H1 (cell line): ENCODE results near the gene ABHD2. TPM values are rescaled to one million over a fixed set of nuclear protein-coding genes. Genes with fewer than 3 reads are reported as not detected.

Experiments used
- CTCF ChIA-PET: fragments of 300-600 bp; sonication (Branson Sonifier 250); formaldehyde crosslinking; loops from one replicate; lab custom pipeline; 2021; ENCODE audit not compliant: partially characterized antibody; lab: Charles Lee
- POLR2A ChIA-PET: fragments of 300-600 bp; sonication (Branson Sonifier 250); formaldehyde crosslinking; loops from one replicate; lab custom pipeline; 2021; ENCODE audit warnings: inconsistent platforms; ENCODE audit not compliant: partially characterized antibody; lab: Charles Lee
- DNase-seq, 2 experiments: peaks; one replicate each; pipeline versions ENCODE4 v3.0.0 to v3.0.0-alpha.2; 2010 to 2022; ENCODE audit warnings: low spot score in 2 of 2, low read depth in 1 of 2, mixed read lengths in 1 of 2
- FAIRE-seq: peaks from 2 replicates; lab custom pipeline; 2011; peaks lifted over from hg19 to GRCh38; lab: Jason Lieb, UNC
- H2AFZ ChIP-seq: 2 replicates; pipeline ENCODE4 v1.8.1; 2012; ENCODE audit warnings: low read length, inconsistent platforms
- H2AK5ac ChIP-seq: 2 replicates; pipeline ENCODE4 v1.6.1; 2013; ENCODE audit warnings: low read depth, low read length
- H2BK120ac ChIP-seq: replicated peaks from 2 replicates; pipeline ENCODE3; 2013; ENCODE audit warnings: low read depth, low read length, inconsistent platforms
- H2BK12ac ChIP-seq: 2 replicates; pipeline ENCODE4 v1.6.1; 2013; ENCODE audit warnings: low read depth, low read length
- H2BK15ac ChIP-seq: 2 replicates; pipeline ENCODE4 v1.6.1; 2013; ENCODE audit warnings: low read length
- H2BK20ac ChIP-seq: 2 replicates; pipeline ENCODE4 v1.6.1; 2013; ENCODE audit warnings: low read length
- H2BK5ac ChIP-seq: 2 replicates; pipeline ENCODE4 v1.6.1; 2013; ENCODE audit warnings: low read depth, low read length
- H3K14ac ChIP-seq: 2 replicates; pipeline ENCODE4 v1.6.1; 2013; ENCODE audit warnings: inconsistent platforms; ENCODE audit not compliant: insufficient read length
- H3K18ac ChIP-seq: 2 replicates; pipeline ENCODE4 v1.6.1; 2013; ENCODE audit warnings: low read length; ENCODE audit errors: extremely low read depth
- H3K23ac ChIP-seq: 2 replicates; pipeline ENCODE4 v1.6.1; 2013; ENCODE audit warnings: inconsistent platforms; ENCODE audit not compliant: insufficient read length
- H3K23me2 ChIP-seq: 2 replicates; pipeline ENCODE4 v1.6.1; 2013; ENCODE audit warnings: low read depth, low read length
- H3K27ac ChIP-seq: 2 replicates; pipeline ENCODE4 v1.6.1; 2011; ENCODE audit warnings: low read depth, low read length, inconsistent platforms
- H3K27me3 ChIP-seq, 4 experiments: replicated peaks in 1 of 4; 1 replicate in 1 of 4; 2 replicates in 3 of 4; pipeline versions ENCODE4 v1.6.1 to v1.8.1; 2011 to 2013; ENCODE audit warnings: low read length in 3 of 4, mild to moderate bottlenecking in 3 of 4, inconsistent platforms in 2 of 4, mixed read lengths in 2 of 4, moderate library complexity in 1 of 4; ENCODE audit not compliant: control insufficient read depth in 3 of 4, insufficient read depth in 3 of 4; ENCODE audit errors: extremely low read depth in 1 of 4
- H3K36me3 ChIP-seq, 4 experiments: 2 replicates each; pipeline versions ENCODE4 v1.6.1 to v1.8.1; 2011 to 2013; ENCODE audit warnings: mild to moderate bottlenecking in 4 of 4, low read length in 3 of 4, moderate library complexity in 2 of 4, control low read depth in 1 of 4, inconsistent platforms in 1 of 4; ENCODE audit not compliant: insufficient read depth in 4 of 4, control insufficient read depth in 2 of 4
- H3K4ac ChIP-seq: replicated peaks from 2 replicates; pipeline ENCODE3; 2013; ENCODE audit warnings: low read length, low read depth, mixed read lengths, inconsistent platforms; ENCODE audit not compliant: insufficient read length
- H3K4me1 ChIP-seq, 4 experiments: replicated peaks in 1 of 4; 1 replicate in 1 of 4; 2 replicates in 3 of 4; pipeline versions ENCODE4 v1.6.1 to v1.8.1; 2011 to 2013; ENCODE audit warnings: low read length in 3 of 4, inconsistent platforms in 2 of 4, mixed read lengths in 1 of 4; ENCODE audit not compliant: insufficient read depth in 4 of 4, control insufficient read depth in 3 of 4
- H3K4me2 ChIP-seq, 2 experiments: 2 replicates each; pipeline versions ENCODE4 v1.6.1 to v1.8.1; 2011 to 2013; ENCODE audit warnings: low read depth in 2 of 2, low read length in 2 of 2, control low read depth in 1 of 2, inconsistent platforms in 1 of 2, mild to moderate bottlenecking in 1 of 2; ENCODE audit not compliant: insufficient read depth in 1 of 2
- H3K4me3 ChIP-seq, 4 experiments: fragments of 200-600, 300-600 bp in 1 of 4; sonication (generic), shearing (Covaris generic), sonication (Bioruptor Twin) in 1 of 4; 2 replicates each; pipeline versions ENCODE4 v1.5.1 to v1.8.1; 2011 to 2016; ENCODE audit warnings: low read length in 4 of 4, low read depth in 3 of 4, control low read depth in 2 of 4, inconsistent platforms in 2 of 4, mild to moderate bottlenecking in 2 of 4, mixed read lengths in 1 of 4, moderate library complexity in 1 of 4; ENCODE audit not compliant: insufficient read depth in 2 of 4; ENCODE audit errors: extremely low read depth in 1 of 4
- H3K56ac ChIP-seq: replicated peaks from 2 replicates; pipeline ENCODE3; 2013; ENCODE audit warnings: low read depth, mild to moderate bottlenecking, mixed read lengths, low read length, inconsistent platforms; ENCODE audit not compliant: insufficient read length
- H3K79me1 ChIP-seq: 2 replicates; pipeline ENCODE4 v1.6.1; 2013; ENCODE audit warnings: low read depth, low read length, control low read depth
- H3K79me2 ChIP-seq, 2 experiments: 2 replicates each; pipeline versions ENCODE4 v1.6.1 to v1.8.1; 2012 to 2013; ENCODE audit warnings: low read length in 2 of 2, mild to moderate bottlenecking in 2 of 2, inconsistent platforms in 1 of 2; ENCODE audit not compliant: insufficient read depth in 2 of 2, control insufficient read depth in 1 of 2
- H3K9ac ChIP-seq, 4 experiments: replicated peaks in 1 of 4; 1 replicate in 1 of 4; 2 replicates in 3 of 4; pipeline versions ENCODE4 v1.6.1 to v1.8.1; 2011 to 2013; ENCODE audit warnings: low read depth in 3 of 4, low read length in 3 of 4, control low read depth in 2 of 4, mild to moderate bottlenecking in 2 of 4, moderate library complexity in 2 of 4, inconsistent platforms in 1 of 4; ENCODE audit errors: extremely low read depth in 1 of 4
- H3K9me3 ChIP-seq, 2 experiments: 2 replicates each; pipeline versions ENCODE4 v1.6.1 to v1.8.1; 2012 to 2013; ENCODE audit warnings: mild to moderate bottlenecking in 2 of 2, moderate library complexity in 2 of 2, control low read depth in 1 of 2, inconsistent platforms in 1 of 2, low read depth in 1 of 2, low read length in 1 of 2, mixed read lengths in 1 of 2; ENCODE audit not compliant: insufficient read depth in 2 of 2
- H4K20me1 ChIP-seq, 2 experiments: replicated peaks in 1 of 2; 2 replicates each; pipeline versions ENCODE3 to v1.8.1; 2011 to 2013; ENCODE audit warnings: inconsistent platforms in 2 of 2, low read length in 2 of 2, mild to moderate bottlenecking in 1 of 2; ENCODE audit not compliant: insufficient read depth in 2 of 2, control insufficient read depth in 1 of 2
- H4K5ac ChIP-seq: 2 replicates; pipeline ENCODE4 v1.6.1; 2013; ENCODE audit warnings: low read length, low read depth, mixed read lengths, inconsistent platforms; ENCODE audit not compliant: insufficient read length
- H4K8ac ChIP-seq: 2 replicates; pipeline ENCODE4 v1.8.0; 2013; ENCODE audit warnings: mild to moderate bottlenecking, moderate library complexity, low read length, inconsistent platforms; ENCODE audit not compliant: insufficient read depth; ENCODE audit errors: extremely low read depth
- H4K91ac ChIP-seq: replicated peaks from 2 replicates; pipeline ENCODE3; 2013; ENCODE audit warnings: low read length, mixed read lengths, inconsistent platforms; ENCODE audit not compliant: insufficient read length
- ATF2 ChIP-seq: IDR thresholded peaks from 2 replicates; pipeline ENCODE4 v1.6.1; 2012; ENCODE audit warnings: low read length, inconsistent platforms
- CHD2 ChIP-seq: IDR thresholded peaks from 2 replicates; pipeline ENCODE4 v1.6.1; 2012; ENCODE audit warnings: low read length, improper control_type of control experiment
- FOSL1 ChIP-seq: IDR thresholded peaks from 2 replicates; pipeline ENCODE4 v1.6.1; 2011; ENCODE audit warnings: mild to moderate bottlenecking, low read depth, low read length, moderate library complexity; ENCODE audit not compliant: insufficient read depth
- HDAC6 ChIP-seq: IDR thresholded peaks from one replicate; pipeline ENCODE4 v1.7.1; 2012; ENCODE audit warnings: low read depth, mild to moderate bottlenecking, inconsistent platforms, low read length, moderate library complexity
- KDM4A ChIP-seq: IDR thresholded peaks from one replicate; pipeline ENCODE4 v1.7.1; 2012; ENCODE audit warnings: low read depth, mild to moderate bottlenecking, moderate library complexity, low read length, inconsistent platforms; ENCODE audit not compliant: severe bottlenecking
- PHF8 ChIP-seq: fragments of 200-600 bp; sonication (generic); conservative IDR thresholded peaks from 2 replicates; pipeline ENCODE4 v1.7.1; 2012; ENCODE audit warnings: low read depth, mild to moderate bottlenecking, inconsistent platforms, low read length, moderate library complexity
- POU5F1 ChIP-seq: IDR thresholded peaks from 2 replicates; pipeline ENCODE4 v1.6.1; 2011; ENCODE audit warnings: low read depth, mild to moderate bottlenecking, low read length, moderate library complexity
- TAF7 ChIP-seq: optimal IDR thresholded peaks from 2 replicates; pipeline ENCODE3; 2011; ENCODE audit warnings: low read depth, mild to moderate bottlenecking, inconsistent platforms, low read length, moderate library complexity, borderline replicate concordance
- TCF12 ChIP-seq: IDR thresholded peaks from 2 replicates; pipeline ENCODE4 v1.6.1; 2011; ENCODE audit warnings: low read depth, mild to moderate bottlenecking, low read length
- YY1 ChIP-seq: IDR thresholded peaks from 2 replicates; pipeline ENCODE4 v1.6.1; 2011; ENCODE audit warnings: low read depth, mild to moderate bottlenecking, low read length
- ZNF274 ChIP-seq: IDR thresholded peaks from 2 replicates; pipeline ENCODE4 v1.7.0; 2012; ENCODE audit warnings: low read length, borderline replicate concordance; ENCODE audit errors: extremely low read depth
- WGBS, 2 experiments: shearing (Covaris generic) in 1 of 2; methylation state at CpG; one replicate each; pipeline versions ENCODE4 v1.1.6 to v1.1.7; 2013 to 2015; ENCODE audit warnings: low lambda C conversion rate in 2 of 2, mixed read lengths in 2 of 2, inconsistent platforms in 1 of 2, low coverage in 1 of 2, missing lambda C conversion rate in 1 of 2; ENCODE audit not compliant: insufficient replicate concordance in 2 of 2, insufficient coverage in 1 of 2, insufficient read length in 1 of 2; ENCODE audit errors: extremely low coverage in 1 of 2, missing lambda C conversion rate in 1 of 2; 5-methylcytosine and 5-hydroxymethylcytosine counted together
- polyA plus RNA-seq, 7 experiments: library from polyadenylated mRNA; depleted of rRNA in 3 of 7; stranded (reverse) in 5 of 7; unstranded in 2 of 7; fragments of >200 nt in 5 of 7; fragments of 200-250 nt in 2 of 7; gene quantifications; 1 replicate in 5 of 7; 2 replicates in 1 of 7; 4 replicates in 1 of 7; pipeline versions ENCODE4 v1.2.1 to v1.2.3, GENCODE V29; 2011 to 2013; ENCODE audit warnings: missing spikeins in 2 of 7, mixed read lengths in 2 of 7
- total RNA-seq: library from RNA; stranded (reverse); fragmentation: NEBNext Ultra II Directional; extraction: Animal tissue kit (Norgen Biotek cat#: 25700); gene quantifications from 2 replicates; pipeline ENCODE4 v1.2.1, GENCODE V29; 2021

ABHD2 gene
- total and polyA plus RNA-seq, 2 of the 8 experiments (the other 6 are each of a cell fraction or from before 2014, with no cell fraction given), result 9.1 to 23.7 TPM

- WGBS, 2 experiments, result 73% methylated on average over 7 of the region's 7 CpGs; no CpG with 5 or more reads in 1 of the 2 experiments
- no peak overlapping the region for H2BK120ac ChIP-seq
- 0 out of 2 replicates have a peak overlapping the region, but pooled peaks have one; percentile 7 for H4K8ac ChIP-seq
- CTCF ChIA-PET, result interaction anchor here (1.0 to 4.2 kb wide), 6 partner anchors 10 to 326 kb away, joined by 4 to 21 read pairs (median 5); partner anchors contain the start of gene FANCI
- H3K56ac ChIP-seq, result no peak overlapping the region
- no peak overlapping the region for H3K9ac ChIP-seq
- no peak overlapping the region for H2BK15ac ChIP-seq
- no peak overlapping the region for H2AK5ac ChIP-seq
- FAIRE-seq (no peak), DNase-seq (no peak)
- H3K23ac ChIP-seq, result no peak overlapping the region
- H3K4me1 ChIP-seq, result peaks cover 8 to 34% (median 15%) of the 10 kb centered on the region in 4 experiments
- no peak overlapping the region for H2AFZ ChIP-seq
- no peak overlapping the region for H3K14ac ChIP-seq
- H2BK20ac ChIP-seq, result no peak overlapping the region
- H3K18ac ChIP-seq, result no peak overlapping the region
- no peak overlapping the region for H4K5ac ChIP-seq
- no peaks in the 10 kb centered on the region for H3K27me3 ChIP-seq
- no peak overlapping the region for H4K91ac ChIP-seq
- H2BK12ac ChIP-seq, result 0 out of 2 replicates have a peak overlapping the region, but pooled peaks have one; percentile 29
- TF ChIP-seq TCF12 (no peak), CHD2 (no peak), FOSL1 (no peak), POU5F1 (no peak), TAF7 (no peak), PHF8 (no peak), HDAC6 (no peak), KDM4A (no peak), ATF2 (no peak), ZNF274 (no peak), YY1 (no peak)
- TF ChIP-seq, all 59 proteins: peak for 0
- Histone ChIP-seq H3K23me2 (no peaks in the 10 kb centered on the region), H2BK5ac (no peak overlapping the region), H3K36me3 (peaks cover 0 to 1% (median 0%) of the 10 kb centered on the region in 4 experiments; a peak in 1 of 8 replicates), H3K79me1 (no peaks in the 10 kb centered on the region), H3K27ac (no peak overlapping the region), H3K4me3 (peak overlapping the region in 1 of 4 experiments; percentile 4; a peak in 1 of 8 replicates), H3K9me3 (no peaks in the 10 kb centered on the region), H3K79me2 (no peaks in the 10 kb centered on the region), H4K20me1 (peaks cover 0 to 2% of the 10 kb centered on the region in 2 experiments), H3K4me2 (peak overlapping the region; percentile 8 to 41; a peak in 2 of 4 replicates), H3K4ac (no peak overlapping the region)
- POLR2A ChIA-PET, result interaction anchor here (1.0 to 1.2 kb wide), 2 partner anchors 38 to 68 kb away, joined by 3 to 4 read pairs; no protein-coding TSS in a partner anchor
Measured at GRCh38 chr15:89196994-89197393, 108.7 kb downstream of the ABHD2 start.
